Smooth muscle cell (in vitro differentiated cells): ENCODE data around the gene NR1H4. TPM values are rescaled to one million over a fixed set of nuclear protein-coding genes. Genes with fewer than 3 reads are reported as not detected.
A peak's percentile ranks its signal among the peaks of the same experiment; 100 is the strongest.
"Not testable (repeated sequence)": the region's sequence is repeated elsewhere in the genome, so short reads cannot be mapped to it uniquely, and the experiment has no call there.

Experiments used
- DNase-seq: peaks from one replicate; lab custom pipeline; 2025; ENCODE audit not compliant: unreplicated experiment; lab: John Stamatoyannopoulos, UW
- H2AFZ ChIP-seq: fragments of 200-600 bp; sonication (generic); 2 replicates; pipeline ENCODE4 v1.6.0; 2016; ENCODE audit warnings: antibody characterized with exemption, low read depth, mild to moderate bottlenecking
- H3F3A ChIP-seq: fragments of 200-600 bp; sonication (generic); 2 replicates; pipeline ENCODE4 v1.6.0; 2017; ENCODE audit warnings: antibody characterized with exemption, low read depth
- H3K27ac ChIP-seq: fragments of 200-600 bp; sonication (generic); 2 replicates; pipeline ENCODE4 v1.5.1; 2016; ENCODE audit warnings: low read depth, mild to moderate bottlenecking
- H3K27me3 ChIP-seq: fragments of 200-600 bp; sonication (generic); 2 replicates; pipeline ENCODE4 v1.6.1; 2016; ENCODE audit warnings: low read depth, mild to moderate bottlenecking
- H3K36me3 ChIP-seq: fragments of 200-600 bp; sonication (generic); 2 replicates; pipeline ENCODE4 v1.5.1; 2016; ENCODE audit warnings: low read depth
- H3K4me1 ChIP-seq: fragments of 200-600 bp; sonication (generic); 2 replicates; pipeline ENCODE4 v1.5.1; 2016; ENCODE audit warnings: low read depth
- H3K4me2 ChIP-seq: fragments of 200-600 bp; sonication (generic); 2 replicates; pipeline ENCODE4 v1.6.0; 2016; ENCODE audit warnings: mild to moderate bottlenecking
- H3K4me3 ChIP-seq: fragments of 200-600 bp; sonication (generic); 2 replicates; pipeline ENCODE4 v1.5.1; 2016; ENCODE audit warnings: mild to moderate bottlenecking
- H3K79me2 ChIP-seq: fragments of 200-600 bp; sonication (generic); 2 replicates; pipeline ENCODE4 v1.6.0; 2016; ENCODE audit warnings: low read depth, mild to moderate bottlenecking
- H3K9ac ChIP-seq: fragments of 200-600 bp; sonication (generic); 2 replicates; pipeline ENCODE4 v1.6.0; 2016; ENCODE audit warnings: low read depth
- H3K9me3 ChIP-seq: fragments of 200-600 bp; sonication (generic); replicated peaks from 2 replicates; pipeline ENCODE4 v1.5.1; 2016; ENCODE audit warnings: low read depth
- H4K20me1 ChIP-seq: fragments of 200-600 bp; sonication (generic); 2 replicates; pipeline ENCODE4 v1.6.0; 2016; ENCODE audit warnings: low read depth
- WGBS: methylation state at CpG from one replicate; pipeline ENCODE4 v1.1.7; 2016; ENCODE audit warnings: low lambda C conversion rate; 5-methylcytosine and 5-hydroxymethylcytosine counted together
- polyA plus RNA-seq: library from polyadenylated mRNA; unstranded; fragments of >200 nt; fragmentation: Nextera tagmentation; extraction: Ambion mirVana; gene quantifications from 2 replicates; pipeline ENCODE4 v1.2.1, GENCODE V29; 2016
- total RNA-seq: library from RNA; depleted of rRNA; stranded (reverse); fragments of >200 nt; gene quantifications from 2 replicates; pipeline ENCODE4 v1.2.3, GENCODE V29; 2014
- TF ChIP-seq, protein P1 (sequence below): fragments of 200-600 bp; sonication (generic); IDR thresholded peaks from 2 replicates; pipeline ENCODE4 v1.5.1; 2017; ENCODE audit warnings: borderline replicate concordance, mild to moderate bottlenecking, antibody characterized with exemption; ENCODE audit not compliant: insufficient read depth, poor library complexity, severe bottlenecking

The NR1H4 gene
- total RNA-seq (not detected in 2 replicates), polyA plus RNA-seq (not detected in 2 replicates)

DNA sequence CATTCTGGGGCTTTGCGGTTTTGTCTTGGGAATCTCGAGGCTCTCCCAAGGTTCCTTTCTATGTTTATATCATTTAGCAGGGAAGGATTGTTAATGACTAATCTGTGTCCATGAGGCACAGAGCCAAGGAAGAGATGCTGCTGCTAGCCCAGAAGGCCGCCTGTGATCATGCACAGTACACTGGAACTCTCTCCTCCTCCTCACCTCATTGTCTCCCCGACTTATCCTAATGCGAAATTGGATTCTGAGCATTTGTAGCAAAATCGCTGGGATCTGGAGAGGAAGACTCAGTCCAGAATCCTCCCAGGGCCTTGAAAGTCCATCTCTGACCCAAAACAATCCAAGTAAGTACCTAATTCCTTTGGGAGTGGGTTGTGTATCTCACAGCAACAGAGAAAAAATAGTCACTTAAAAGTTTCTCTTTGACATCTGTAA lies at the start of gene NR1H4:
Gene NR1H4 (plus strand): TSS at position 151 of the 435 bp plus-strand sequence. CDS start 19,458 bp downstream, outside the sequence.
- 69% methylated on average over 6 of the region's 6 CpGs for WGBS
- Histone ChIP-seq H3K27me3 (no peaks in the 10 kb centered on the region), H3K4me3 (peak within 1 kb of the TSS; percentile 2), H3K9me3 (no peaks in the 10 kb centered on the region), H3K4me1 (no peaks in the 10 kb centered on the region), H3K79me2 (no peaks in the 10 kb centered on the region), H3K27ac (no peak within 1 kb of the TSS), H3K9ac (no peak within 1 kb of the TSS), H3K4me2 (no peak within 1 kb of the TSS), H3K36me3 (no peaks in the 10 kb centered on the region), H3F3A (no peaks in the 10 kb centered on the region), H2AFZ (no peak within 1 kb of the TSS), H4K20me1 (no peaks in the 10 kb centered on the region)
- TF ChIP-seq, protein P1, sequence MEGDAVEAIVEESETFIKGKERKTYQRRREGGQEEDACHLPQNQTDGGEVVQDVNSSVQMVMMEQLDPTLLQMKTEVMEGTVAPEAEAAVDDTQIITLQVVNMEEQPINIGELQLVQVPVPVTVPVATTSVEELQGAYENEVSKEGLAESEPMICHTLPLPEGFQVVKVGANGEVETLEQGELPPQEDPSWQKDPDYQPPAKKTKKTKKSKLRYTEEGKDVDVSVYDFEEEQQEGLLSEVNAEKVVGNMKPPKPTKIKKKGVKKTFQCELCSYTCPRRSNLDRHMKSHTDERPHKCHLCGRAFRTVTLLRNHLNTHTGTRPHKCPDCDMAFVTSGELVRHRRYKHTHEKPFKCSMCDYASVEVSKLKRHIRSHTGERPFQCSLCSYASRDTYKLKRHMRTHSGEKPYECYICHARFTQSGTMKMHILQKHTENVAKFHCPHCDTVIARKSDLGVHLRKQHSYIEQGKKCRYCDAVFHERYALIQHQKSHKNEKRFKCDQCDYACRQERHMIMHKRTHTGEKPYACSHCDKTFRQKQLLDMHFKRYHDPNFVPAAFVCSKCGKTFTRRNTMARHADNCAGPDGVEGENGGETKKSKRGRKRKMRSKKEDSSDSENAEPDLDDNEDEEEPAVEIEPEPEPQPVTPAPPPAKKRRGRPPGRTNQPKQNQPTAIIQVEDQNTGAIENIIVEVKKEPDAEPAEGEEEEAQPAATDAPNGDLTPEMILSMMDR: no peak
- DNase-seq: no peak

DNA sequence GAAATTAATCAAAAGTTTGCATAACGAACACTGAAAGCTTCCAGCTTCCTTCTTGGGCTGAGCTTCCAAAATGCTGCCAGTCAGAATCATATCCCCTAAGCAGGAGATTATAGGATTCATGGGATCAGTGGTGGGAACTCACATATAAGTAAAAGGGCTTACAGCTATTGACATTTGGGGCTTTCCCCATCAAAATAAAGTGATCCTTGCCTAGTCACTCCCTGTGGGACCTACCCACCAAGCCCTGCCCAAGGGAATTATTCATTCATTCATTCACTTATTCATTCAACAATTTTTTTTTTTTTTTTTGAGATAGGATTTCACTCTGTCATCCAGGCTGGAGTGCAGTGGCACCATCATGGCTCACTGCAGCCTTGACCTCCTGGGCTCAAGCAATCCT lies 47.5 kb upstream of the NR1H4 start:
- 42% methylated on average over 1 of the region's 1 CpG for WGBS
- Histone ChIP-seq H3K4me3 (no peak overlapping the region), H3K36me3 (no peaks in the 10 kb centered on the region), H3K9ac (no peak overlapping the region), H3F3A (no peaks in the 10 kb centered on the region), H3K9me3 (no peaks in the 10 kb centered on the region), H3K4me1 (no peaks in the 10 kb centered on the region), H3K27me3 (no peaks in the 10 kb centered on the region), H4K20me1 (no peaks in the 10 kb centered on the region), H3K79me2 (no peaks in the 10 kb centered on the region), H3K27ac (no peak overlapping the region), H2AFZ (no peak overlapping the region), H3K4me2 (no peak overlapping the region)
- TF ChIP-seq, protein P1: no peak
- DNase-seq: no peak

DNA sequence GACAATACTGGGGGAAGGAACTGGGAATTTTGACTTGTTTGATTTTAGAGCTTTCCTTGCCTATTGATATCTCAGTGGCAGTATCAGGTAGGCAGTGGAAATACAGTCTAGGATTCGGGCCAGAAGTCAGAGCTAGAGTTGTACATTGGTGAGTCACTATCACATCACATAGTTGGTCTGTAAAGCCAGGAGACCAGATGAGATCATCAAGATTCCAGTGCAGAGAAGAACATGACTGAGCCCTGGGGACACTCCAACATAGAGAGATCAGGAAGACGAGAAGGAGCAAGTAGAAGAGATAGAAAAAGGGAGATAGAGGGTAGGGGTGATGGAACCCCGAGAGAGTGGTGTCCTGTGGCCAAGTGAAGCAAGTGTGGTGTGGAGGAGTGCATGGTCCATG lies 46.6 kb upstream of the NR1H4 start:
- Histone ChIP-seq H3F3A (no peaks in the 10 kb centered on the region), H3K4me3 (no peak overlapping the region), H4K20me1 (no peaks in the 10 kb centered on the region), H3K36me3 (no peaks in the 10 kb centered on the region), H3K9ac (no peak overlapping the region), H3K4me2 (no peak overlapping the region), H3K9me3 (no peaks in the 10 kb centered on the region), H3K27ac (no peak overlapping the region), H3K4me1 (no peaks in the 10 kb centered on the region), H3K79me2 (no peaks in the 10 kb centered on the region), H2AFZ (no peak overlapping the region), H3K27me3 (no peaks in the 10 kb centered on the region)
- TF ChIP-seq, protein P1: no peak
- no peak for DNase-seq
- 49% methylated on average over 3 of the region's 3 CpGs for WGBS

DNA sequence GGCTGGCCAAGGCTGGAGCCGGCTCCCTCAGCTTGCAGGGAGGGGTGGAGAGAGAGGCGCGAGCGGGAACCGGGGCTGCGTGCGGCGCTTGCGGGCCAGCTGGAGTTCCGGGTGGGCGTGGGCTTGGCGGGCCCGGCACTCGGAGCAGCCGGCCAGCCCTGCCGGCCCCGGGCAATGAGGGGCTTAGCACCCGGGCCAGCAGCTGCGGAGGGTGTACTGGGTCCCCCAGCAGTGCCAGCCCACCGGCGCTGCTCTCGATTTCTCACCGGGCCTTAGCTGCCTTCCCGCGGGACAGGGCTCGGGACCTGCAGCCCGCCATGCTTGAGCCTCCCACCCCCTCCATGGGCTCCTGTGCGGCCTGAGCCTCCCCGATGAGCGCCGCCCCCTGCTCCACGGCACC lies 43.4 kb upstream of the NR1H4 start:
- H3K36me3 ChIP-seq, H3K79me2 ChIP-seq, H3K27ac ChIP-seq, H3K9ac ChIP-seq, H4K20me1 ChIP-seq, DNase-seq, H3K4me1 ChIP-seq, H2AFZ ChIP-seq, H3K4me3 ChIP-seq, H3K27me3 ChIP-seq, H3K9me3 ChIP-seq, H3K4me2 ChIP-seq, H3F3A ChIP-seq: not testable (repeated sequence)
- WGBS: 100% methylated on average over 12 of the region's 32 CpGs
